Measurements from ENCODE around the gene RPS16.

The RPS16 gene

DNA sequence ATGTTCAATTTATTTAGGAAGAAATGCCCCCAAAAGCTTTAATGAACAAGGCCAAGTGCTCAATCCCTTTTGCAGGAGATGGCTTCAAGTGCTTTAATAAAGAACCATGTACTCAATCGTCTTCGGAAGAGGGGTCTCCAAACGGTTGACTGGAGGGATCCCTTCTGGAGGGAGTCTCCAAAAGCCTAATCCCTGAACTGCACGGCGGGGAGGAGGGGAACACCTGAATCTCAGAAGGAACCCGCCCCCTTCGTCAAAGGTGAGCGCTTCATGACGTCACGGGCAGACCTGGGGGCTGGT is 45.3 kb downstream of the RPS16 start (continued):
- TF ChIP-seq ZNF514 (tag by site-specific recombination; IDR thresholded peaks at IDR 0.05) (no peak), ZNF473 (tag by site-specific recombination; IDR thresholded peaks at IDR 0.05) (no peak), ZNF423 (tag by site-specific recombination; IDR thresholded peaks at IDR 0.05) (no peak), ZNF248 (tag by site-specific recombination; IDR thresholded peaks at IDR 0.05) (peak; percentile 3; the same call in 1 of the 2 replicates)

DNA sequence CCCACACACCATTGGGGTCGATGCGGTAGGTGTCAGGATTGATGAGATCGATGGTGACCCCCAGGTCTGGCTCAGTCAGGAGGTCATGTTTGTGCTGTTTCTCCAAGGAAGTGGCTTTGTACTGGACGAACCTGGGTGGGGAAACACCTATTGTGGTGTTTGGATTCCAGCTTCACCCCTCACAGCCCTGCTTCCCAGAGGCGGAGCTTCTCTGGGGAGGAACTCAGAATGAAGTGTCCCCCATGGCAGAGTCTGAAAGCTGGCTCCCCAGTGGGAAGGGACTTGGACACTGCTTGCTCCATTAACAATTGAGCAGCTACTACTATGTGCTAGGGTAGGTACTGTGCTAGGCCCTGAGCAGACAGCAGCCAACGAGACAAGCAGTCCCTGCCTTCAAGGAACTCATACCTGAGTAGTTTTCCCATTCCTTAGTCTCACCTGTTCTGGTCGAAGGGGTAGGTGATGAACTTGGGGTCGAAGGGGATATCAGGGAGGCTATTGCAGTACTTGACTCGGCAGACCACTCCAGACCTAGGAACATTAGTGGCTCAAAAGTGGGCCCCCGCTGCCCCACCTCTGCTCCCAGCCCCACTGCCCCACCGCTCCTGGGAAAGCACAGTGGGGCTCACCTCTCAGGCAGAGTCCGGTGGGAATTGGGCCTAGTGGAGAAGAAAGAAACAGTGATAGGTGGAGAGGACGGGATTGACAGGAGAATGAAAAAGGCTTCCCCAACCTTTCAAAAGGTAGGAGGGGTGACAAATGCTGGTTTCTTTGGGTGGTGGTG is 45.9 kb downstream of the RPS16 start:
- Histone ChIP-seq H3K4me1 (ENCODE audit: control insufficient read depth, insufficient read depth, low read length) (peaks cover 21% of the 10 kb centered on the region), H3K27ac (ENCODE audit: extremely low read depth, low read depth, low read length) (peak overlapping the region; percentile 97), H3K36me3 (ENCODE audit: control insufficient read depth in 2 of 2, insufficient read depth in 1 of 2, low read length in 2 of 2) (peaks cover 62 to 70% of the 10 kb centered on the region in 2 experiments), H3K9me3 (ENCODE audit: control insufficient read depth, insufficient read depth, low read depth, low read length) (no peaks in the 10 kb centered on the region), H3K4me3 (ENCODE audit: low read depth, low read length) (peak overlapping the region; percentile 68)
- ChIA-PET CTCF (interaction anchor here (0.6 to 2.5 kb wide), 4 partner anchors 12 to 57 kb away, joined by 3 to 10 read pairs (median 3); no protein-coding TSS in a partner anchor), POLR2A (interaction anchor here (0.5 to 5.3 kb wide), 5 partner anchors 13 to 54 kb away, joined by 4 to 175 read pairs (median 6); partner anchors contain the start of genes RPS16 and ZFP36)
- TF ChIP-seq, protein P1, sequence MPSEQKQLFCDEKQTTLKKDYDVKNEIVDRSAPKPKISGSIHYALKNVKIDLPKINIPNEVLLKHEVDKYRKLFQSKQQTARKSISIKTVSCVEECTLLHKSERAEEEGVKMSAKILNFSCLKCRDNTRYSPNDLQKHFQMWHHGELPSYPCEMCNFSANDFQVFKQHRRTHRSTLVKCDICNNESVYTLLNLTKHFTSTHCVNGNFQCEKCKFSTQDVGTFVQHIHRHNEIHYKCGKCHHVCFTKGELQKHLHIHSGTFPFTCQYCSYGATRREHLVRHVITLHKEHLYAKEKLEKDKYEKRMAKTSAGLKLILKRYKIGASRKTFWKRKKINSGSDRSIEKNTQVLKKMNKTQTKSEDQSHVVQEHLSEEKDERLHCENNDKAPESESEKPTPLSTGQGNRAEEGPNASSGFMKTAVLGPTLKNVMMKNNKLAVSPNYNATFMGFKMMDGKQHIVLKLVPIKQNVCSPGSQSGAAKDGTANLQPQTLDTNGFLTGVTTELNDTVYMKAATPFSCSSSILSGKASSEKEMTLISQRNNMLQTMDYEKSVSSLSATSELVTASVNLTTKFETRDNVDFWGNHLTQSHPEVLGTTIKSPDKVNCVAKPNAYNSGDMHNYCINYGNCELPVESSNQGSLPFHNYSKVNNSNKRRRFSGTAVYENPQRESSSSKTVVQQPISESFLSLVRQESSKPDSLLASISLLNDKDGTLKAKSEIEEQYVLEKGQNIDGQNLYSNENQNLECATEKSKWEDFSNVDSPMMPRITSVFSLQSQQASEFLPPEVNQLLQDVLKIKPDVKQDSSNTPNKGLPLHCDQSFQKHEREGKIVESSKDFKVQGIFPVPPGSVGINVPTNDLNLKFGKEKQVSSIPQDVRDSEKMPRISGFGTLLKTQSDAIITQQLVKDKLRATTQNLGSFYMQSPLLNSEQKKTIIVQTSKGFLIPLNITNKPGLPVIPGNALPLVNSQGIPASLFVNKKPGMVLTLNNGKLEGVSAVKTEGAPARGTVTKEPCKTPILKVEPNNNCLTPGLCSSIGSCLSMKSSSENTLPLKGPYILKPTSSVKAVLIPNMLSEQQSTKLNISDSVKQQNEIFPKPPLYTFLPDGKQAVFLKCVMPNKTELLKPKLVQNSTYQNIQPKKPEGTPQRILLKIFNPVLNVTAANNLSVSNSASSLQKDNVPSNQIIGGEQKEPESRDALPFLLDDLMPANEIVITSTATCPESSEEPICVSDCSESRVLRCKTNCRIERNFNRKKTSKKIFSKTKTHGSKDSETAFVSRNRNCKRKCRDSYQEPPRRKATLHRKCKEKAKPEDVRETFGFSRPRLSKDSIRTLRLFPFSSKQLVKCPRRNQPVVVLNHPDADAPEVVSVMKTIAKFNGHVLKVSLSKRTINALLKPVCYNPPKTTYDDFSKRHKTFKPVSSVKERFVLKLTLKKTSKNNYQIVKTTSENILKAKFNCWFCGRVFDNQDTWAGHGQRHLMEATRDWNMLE (tag by site-specific recombination; conservative IDR thresholded peaks at IDR 0.05; ENCODE audit: low read depth) = no peak
- TF ChIP-seq ZBTB1 (tag by site-specific recombination; IDR thresholded peaks at IDR 0.05) = no peak
- no peak for TF ChIP-seq ZSCAN30 (tag by site-specific recombination; IDR thresholded peaks at IDR 0.05)
- no peak for TF ChIP-seq ZNF223 (tag by site-specific recombination; IDR thresholded peaks at IDR 0.05)
- TF ChIP-seq, protein P2, sequence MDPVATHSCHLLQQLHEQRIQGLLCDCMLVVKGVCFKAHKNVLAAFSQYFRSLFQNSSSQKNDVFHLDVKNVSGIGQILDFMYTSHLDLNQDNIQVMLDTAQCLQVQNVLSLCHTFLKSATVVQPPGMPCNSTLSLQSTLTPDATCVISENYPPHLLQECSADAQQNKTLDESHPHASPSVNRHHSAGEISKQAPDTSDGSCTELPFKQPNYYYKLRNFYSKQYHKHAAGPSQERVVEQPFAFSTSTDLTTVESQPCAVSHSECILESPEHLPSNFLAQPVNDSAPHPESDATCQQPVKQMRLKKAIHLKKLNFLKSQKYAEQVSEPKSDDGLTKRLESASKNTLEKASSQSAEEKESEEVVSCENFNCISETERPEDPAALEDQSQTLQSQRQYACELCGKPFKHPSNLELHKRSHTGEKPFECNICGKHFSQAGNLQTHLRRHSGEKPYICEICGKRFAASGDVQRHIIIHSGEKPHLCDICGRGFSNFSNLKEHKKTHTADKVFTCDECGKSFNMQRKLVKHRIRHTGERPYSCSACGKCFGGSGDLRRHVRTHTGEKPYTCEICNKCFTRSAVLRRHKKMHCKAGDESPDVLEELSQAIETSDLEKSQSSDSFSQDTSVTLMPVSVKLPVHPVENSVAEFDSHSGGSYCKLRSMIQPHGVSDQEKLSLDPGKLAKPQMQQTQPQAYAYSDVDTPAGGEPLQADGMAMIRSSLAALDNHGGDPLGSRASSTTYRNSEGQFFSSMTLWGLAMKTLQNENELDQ (tag by site-specific recombination; IDR thresholded peaks at IDR 0.05; ENCODE audit: low read depth) = no peak
- no peak for TF ChIP-seq GFI1B (tag by site-specific recombination; IDR thresholded peaks at IDR 0.05)
- TF ChIP-seq WT1 (tag by site-specific recombination; IDR thresholded peaks at IDR 0.05) = no peak
- no peak for TF ChIP-seq ZNF366 (tag by site-specific recombination; conservative IDR thresholded peaks at IDR 0.05)
- TF ChIP-seq ZNF626 (tag by site-specific recombination; IDR thresholded peaks at IDR 0.05) = no peak
- no peak for TF ChIP-seq ZNF121 (tag by site-specific recombination; IDR thresholded peaks at IDR 0.05)
- no peak for TF ChIP-seq ZBTB7A (tag by site-specific recombination; IDR thresholded peaks at IDR 0.05; ENCODE audit: low read depth)
- TF ChIP-seq RBAK (tag by site-specific recombination; IDR thresholded peaks at IDR 0.05) = no peak
- no peak for TF ChIP-seq ZNF341 (tag by site-specific recombination; IDR thresholded peaks at IDR 0.05; ENCODE audit: low read depth)
- TF ChIP-seq ZEB2 (tag by site-specific recombination; IDR thresholded peaks at IDR 0.05) = no peak
- TF ChIP-seq ZNF621 (tag by site-specific recombination; IDR thresholded peaks at IDR 0.05) = no peak
- TF ChIP-seq ZFP41 (tag by site-specific recombination; IDR thresholded peaks at IDR 0.05; ENCODE audit: borderline replicate concordance) = no peak
- TF ChIP-seq ZNF2 (tag by site-specific recombination; IDR thresholded peaks at IDR 0.05) = no peak
